ENCODE data around the gene CPO.

The CPO gene

DNA sequence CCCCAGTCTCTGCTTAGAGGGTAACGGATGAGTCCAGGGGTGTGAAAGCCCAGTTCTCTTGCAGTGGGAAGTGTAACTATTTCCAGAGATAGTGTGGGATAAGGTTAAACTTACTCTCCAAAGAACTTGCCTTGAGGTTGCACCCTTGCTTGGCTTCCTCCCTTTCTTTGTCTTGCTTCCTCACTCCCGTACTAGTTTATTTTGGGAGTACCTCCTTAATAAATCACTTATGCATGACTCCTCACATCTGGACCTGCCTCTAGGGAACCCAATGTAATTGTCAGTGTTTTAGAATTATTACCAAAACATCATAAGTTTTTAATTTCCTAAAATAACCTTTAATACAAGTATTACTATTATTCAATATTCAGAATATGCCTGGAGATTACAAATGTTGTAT lies 35.2 kb downstream of the CPO start:
- Histone ChIP-seq H3K9me3 (ENCODE audit: control insufficient read depth, insufficient read depth, low read depth, low read length) (0 out of 2 replicates have a peak, but pooled peaks cover 3% of the 10 kb centered on the region), H3K27me3 (ENCODE audit: control insufficient read depth, insufficient read depth, low read length) (no peaks in the 10 kb centered on the region), H3K27ac (ENCODE audit: low read depth, low read length) (no peak overlapping the region), H3K4me3 (ENCODE audit: low read depth, low read length) (no peak overlapping the region), H3K4me1 (ENCODE audit: control insufficient read depth, insufficient read depth, low read length) (peaks cover 12% of the 10 kb centered on the region), H3K36me3 (ENCODE audit: control insufficient read depth, insufficient read depth, low read length) (no peaks in the 10 kb centered on the region), H3K9ac (ENCODE audit: low read length) (no peak overlapping the region)

GRCh38 chr2:206978746-206979145 lies 39.4 kb downstream of the CPO start:
- Histone ChIP-seq H3K4me1 (ENCODE audit: control insufficient read depth, insufficient read depth, low read length) (peaks cover 20% of the 10 kb centered on the region), H3K9me3 (ENCODE audit: control insufficient read depth, insufficient read depth, low read depth, low read length) (0 out of 2 replicates have a peak, but pooled peaks cover 3% of the 10 kb centered on the region), H3K27ac (ENCODE audit: low read depth, low read length) (no peak overlapping the region), H3K9ac (ENCODE audit: low read length) (no peak overlapping the region), H3K36me3 (ENCODE audit: control insufficient read depth, insufficient read depth, low read length) (no peaks in the 10 kb centered on the region), H3K27me3 (ENCODE audit: control insufficient read depth, insufficient read depth, low read length) (no peaks in the 10 kb centered on the region), H3K4me3 (ENCODE audit: low read depth, low read length) (no peak overlapping the region)

GRCh38 chr2:206979365-206979764 lies 40.0 kb downstream of the CPO start:
- Histone ChIP-seq H3K9me3 (ENCODE audit: control insufficient read depth, insufficient read depth, low read depth, low read length) (0 out of 2 replicates have a peak, but pooled peaks cover 3% of the 10 kb centered on the region), H3K36me3 (ENCODE audit: control insufficient read depth, insufficient read depth, low read length) (no peaks in the 10 kb centered on the region), H3K9ac (ENCODE audit: low read length) (no peak overlapping the region), H3K4me3 (ENCODE audit: low read depth, low read length) (no peak overlapping the region), H3K4me1 (ENCODE audit: control insufficient read depth, insufficient read depth, low read length) (peaks cover 26% of the 10 kb centered on the region), H3K27me3 (ENCODE audit: control insufficient read depth, insufficient read depth, low read length) (no peaks in the 10 kb centered on the region), H3K27ac (ENCODE audit: low read depth, low read length) (no peak overlapping the region)

GRCh38 chr2:206979922-206980321 lies 40.6 kb downstream of the CPO start:
- no peak overlapping the region for H3K27ac ChIP-seq (ENCODE audit: low read depth, low read length)
- no peak overlapping the region for H3K4me3 ChIP-seq (ENCODE audit: low read depth, low read length)
- H3K27me3 ChIP-seq (ENCODE audit: control insufficient read depth, insufficient read depth, low read length): no peaks in the 10 kb centered on the region
- H3K4me1 ChIP-seq (ENCODE audit: control insufficient read depth, insufficient read depth, low read length): peaks cover 31% of the 10 kb centered on the region
- no peak overlapping the region for H3K9ac ChIP-seq (ENCODE audit: low read length)
- no peaks in the 10 kb centered on the region for H3K36me3 ChIP-seq (ENCODE audit: control insufficient read depth, insufficient read depth, low read length)
- 0 out of 2 replicates have a peak, but pooled peaks cover 3% of the 10 kb centered on the region for H3K9me3 ChIP-seq (ENCODE audit: control insufficient read depth, insufficient read depth, low read depth, low read length)

DNA sequence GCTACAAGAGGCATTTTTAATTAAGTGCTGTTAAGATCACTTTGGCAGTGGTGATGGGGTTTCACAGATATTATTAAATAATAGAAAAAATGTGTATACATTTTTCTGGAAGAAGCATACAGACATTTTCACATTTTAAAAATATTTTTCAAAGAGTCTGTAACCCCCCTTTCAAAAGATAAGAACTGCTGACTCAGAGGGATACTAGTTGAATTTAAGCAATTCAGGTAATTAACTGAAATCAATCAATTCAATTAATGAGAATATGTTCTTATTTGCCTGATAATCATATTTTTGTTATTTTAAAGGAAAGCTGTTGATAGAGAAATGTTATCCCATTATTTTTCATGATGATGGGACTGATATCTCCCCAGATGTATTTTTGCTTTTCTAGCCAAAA lies 41.1 kb downstream of the CPO start:
- no peaks in the 10 kb centered on the region for H3K36me3 ChIP-seq (ENCODE audit: control insufficient read depth, insufficient read depth, low read length)
- H3K4me3 ChIP-seq (ENCODE audit: low read depth, low read length): no peak overlapping the region
- H3K9ac ChIP-seq (ENCODE audit: low read length): no peak overlapping the region
- no peak overlapping the region for H3K27ac ChIP-seq (ENCODE audit: low read depth, low read length)
- H3K4me1 ChIP-seq (ENCODE audit: control insufficient read depth, insufficient read depth, low read length): peaks cover 31% of the 10 kb centered on the region
- H3K27me3 ChIP-seq (ENCODE audit: control insufficient read depth, insufficient read depth, low read length): no peaks in the 10 kb centered on the region
- 0 out of 2 replicates have a peak, but pooled peaks cover under 1% of the 10 kb centered on the region for H3K9me3 ChIP-seq (ENCODE audit: control insufficient read depth, insufficient read depth, low read depth, low read length)

- Histone ChIP-seq H3K27me3 (ENCODE audit: control insufficient read depth, insufficient read depth, low read length) (no peaks in the 10 kb centered on the region), H3K27ac (ENCODE audit: low read depth, low read length) (no peak overlapping the region), H3K4me3 (ENCODE audit: low read depth, low read length) (no peak overlapping the region), H3K9ac (ENCODE audit: low read length) (no peak overlapping the region), H3K9me3 (ENCODE audit: control insufficient read depth, insufficient read depth, low read depth, low read length) (no peaks in the 10 kb centered on the region), H3K36me3 (ENCODE audit: control insufficient read depth, insufficient read depth, low read length) (no peaks in the 10 kb centered on the region), H3K4me1 (ENCODE audit: control insufficient read depth, insufficient read depth, low read length) (peaks cover 31% of the 10 kb centered on the region)
Measured at GRCh38 chr2:206981086-206981674, 41.9 kb downstream of the CPO start.

DNA sequence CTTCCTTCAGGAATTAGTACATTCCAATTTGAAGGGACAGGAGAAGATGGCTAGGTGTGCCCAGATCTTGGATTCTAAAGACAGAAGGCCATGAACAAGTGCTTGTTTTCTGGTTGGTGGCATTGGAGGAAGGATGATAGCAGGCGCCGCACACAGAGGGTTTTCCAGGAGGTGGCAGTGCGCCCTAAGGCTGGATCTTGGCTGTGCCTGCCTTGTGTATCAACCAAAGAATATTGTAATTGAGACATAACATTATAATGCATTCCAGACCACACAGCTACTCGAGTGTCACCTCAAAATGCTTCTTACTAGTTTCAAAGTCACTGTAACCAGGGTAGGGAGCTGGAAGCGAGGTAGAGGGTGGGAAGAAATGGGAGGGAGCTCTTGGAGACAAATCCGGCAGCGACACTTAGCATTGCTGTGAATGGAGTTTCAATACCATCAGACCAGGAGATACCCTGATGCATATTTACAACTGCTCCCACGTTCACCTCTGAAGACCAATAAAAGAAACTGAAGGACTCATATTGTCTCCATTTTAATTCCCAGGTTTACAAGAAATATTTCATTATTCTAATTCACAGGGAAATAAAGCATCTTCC lies 42.5 kb downstream of the CPO start:
- no peak overlapping the region for H3K27ac ChIP-seq (ENCODE audit: low read depth, low read length)

DNA sequence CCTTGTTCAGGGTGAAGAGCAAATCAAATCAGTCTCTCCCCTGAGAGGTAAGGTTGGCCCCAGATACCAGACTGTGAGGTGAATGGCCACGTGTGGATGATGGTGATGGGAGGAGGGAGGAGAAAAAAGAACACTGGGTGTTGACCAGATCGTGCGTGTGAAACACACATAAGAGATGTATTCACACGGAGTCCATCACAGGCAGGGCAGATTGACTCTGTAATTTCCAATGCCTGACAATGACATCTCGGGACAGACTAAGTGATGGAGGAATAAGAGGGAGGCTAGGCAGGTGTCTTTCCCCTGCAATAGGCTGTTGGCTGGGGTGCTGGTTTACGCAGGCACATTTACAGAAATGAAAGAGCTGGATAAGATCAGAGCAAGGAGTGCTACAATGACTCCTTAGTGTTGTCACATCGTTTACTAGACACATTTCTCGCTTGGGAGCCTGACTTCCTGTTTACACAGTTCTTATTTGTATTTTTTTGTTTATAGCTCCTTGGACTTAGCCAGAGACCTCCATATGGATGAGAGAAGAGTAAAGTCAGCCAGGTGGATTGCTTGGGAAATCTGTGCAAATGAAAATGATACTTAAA lies 43.1 kb downstream of the CPO start:
- Histone ChIP-seq H3K27ac (ENCODE audit: low read depth, low read length) (no peak overlapping the region), H3K9me3 (ENCODE audit: control insufficient read depth, insufficient read depth, low read depth, low read length) (no peaks in the 10 kb centered on the region), H3K9ac (ENCODE audit: low read length) (no peak overlapping the region), H3K4me1 (ENCODE audit: control insufficient read depth, insufficient read depth, low read length) (peaks cover 31% of the 10 kb centered on the region), H3K4me3 (ENCODE audit: low read depth, low read length) (no peak overlapping the region), H3K27me3 (ENCODE audit: control insufficient read depth, insufficient read depth, low read length) (no peaks in the 10 kb centered on the region), H3K36me3 (ENCODE audit: control insufficient read depth, insufficient read depth, low read length) (no peaks in the 10 kb centered on the region)

More for the DNA sequence above, 42.5 kb downstream of the CPO start:
- no peaks in the 10 kb centered on the region for H3K27me3 ChIP-seq (ENCODE audit: control insufficient read depth, insufficient read depth, low read length)
- no peak overlapping the region for H3K9ac ChIP-seq (ENCODE audit: low read length)
- no peak overlapping the region for H3K4me3 ChIP-seq (ENCODE audit: low read depth, low read length)
- H3K9me3 ChIP-seq (ENCODE audit: control insufficient read depth, insufficient read depth, low read depth, low read length): no peaks in the 10 kb centered on the region
- no peaks in the 10 kb centered on the region for H3K36me3 ChIP-seq (ENCODE audit: control insufficient read depth, insufficient read depth, low read length)
- peaks cover 31% of the 10 kb centered on the region for H3K4me1 ChIP-seq (ENCODE audit: control insufficient read depth, insufficient read depth, low read length)

DNA sequence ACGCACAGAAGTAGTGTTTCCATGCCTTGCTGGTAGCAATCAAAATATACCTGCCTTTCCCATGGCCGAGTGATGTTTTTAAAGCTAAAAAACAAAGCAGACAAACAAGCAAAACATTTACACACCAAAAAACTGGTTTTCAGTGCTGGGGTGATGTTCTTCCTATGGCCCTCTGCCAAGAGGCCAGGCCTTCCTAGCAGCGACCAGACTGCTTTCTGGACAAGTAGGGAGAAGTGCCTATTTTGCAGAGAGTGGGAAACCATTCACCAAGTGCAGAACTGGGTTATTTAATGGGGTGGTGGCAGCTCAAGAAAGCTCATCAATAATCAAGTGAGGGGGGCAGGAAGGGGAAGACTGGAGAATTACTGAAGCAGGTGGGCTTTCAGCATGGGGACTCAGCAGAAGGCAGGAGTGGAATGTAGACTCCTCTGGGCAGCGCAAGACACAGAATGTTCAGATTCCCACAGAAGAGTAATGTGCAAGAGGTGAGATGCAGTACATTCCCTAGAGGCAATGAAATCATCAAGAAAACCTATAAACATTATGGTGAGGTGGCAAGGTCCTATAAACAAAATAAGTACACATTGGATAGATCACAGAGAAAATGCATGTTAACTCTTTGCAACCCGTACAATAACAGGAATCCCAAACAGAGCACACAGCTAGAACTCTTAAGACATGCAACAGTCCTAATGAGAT lies 44.0 kb downstream of the CPO start:
- Histone ChIP-seq H3K9me3 (ENCODE audit: control insufficient read depth, insufficient read depth, low read depth, low read length) (no peaks in the 10 kb centered on the region; the same call in 1 of the 2 replicates), H3K4me3 (ENCODE audit: low read depth, low read length) (no peak overlapping the region), H3K4me1 (ENCODE audit: control insufficient read depth, insufficient read depth, low read length) (peaks cover 31% of the 10 kb centered on the region), H3K9ac (ENCODE audit: low read length) (no peak overlapping the region), H3K36me3 (ENCODE audit: control insufficient read depth, insufficient read depth, low read length) (no peaks in the 10 kb centered on the region), H3K27me3 (ENCODE audit: control insufficient read depth, insufficient read depth, low read length) (no peaks in the 10 kb centered on the region), H3K27ac (ENCODE audit: low read depth, low read length) (no peak overlapping the region; the same call in 1 of the 2 replicates)

- H3K4me3 ChIP-seq (ENCODE audit: low read depth, low read length): no peak overlapping the region
Measured at GRCh38 chr2:206984206-206984605, 44.9 kb downstream of the CPO start.

DNA sequence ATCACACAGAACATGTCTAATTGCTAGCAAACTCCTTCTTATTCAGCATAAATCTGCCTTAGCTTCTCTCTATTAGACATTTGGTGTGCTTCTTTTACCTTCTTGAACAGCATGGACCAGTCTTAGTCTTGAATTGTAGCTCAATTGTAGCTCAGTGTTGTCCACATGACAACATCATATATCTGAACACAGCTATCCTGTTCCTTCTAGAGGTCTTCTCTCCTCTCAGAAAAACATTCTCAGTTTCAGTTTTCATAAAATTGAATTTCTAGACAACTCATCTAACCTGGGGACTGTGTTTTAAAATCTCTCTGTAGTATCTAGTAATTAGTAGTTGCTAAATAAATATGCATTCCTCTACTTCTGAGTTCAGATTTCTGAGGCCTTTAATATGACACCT lies 47.6 kb downstream of the CPO start:
- Histone ChIP-seq H3K36me3 (ENCODE audit: control insufficient read depth, insufficient read depth, low read length) (no peaks in the 10 kb centered on the region), H3K9me3 (ENCODE audit: control insufficient read depth, insufficient read depth, low read depth, low read length) (no peaks in the 10 kb centered on the region; the same call in 1 of the 2 replicates), H3K27me3 (ENCODE audit: control insufficient read depth, insufficient read depth, low read length) (no peaks in the 10 kb centered on the region), H3K4me1 (ENCODE audit: control insufficient read depth, insufficient read depth, low read length) (peaks cover 29% of the 10 kb centered on the region), H3K9ac (ENCODE audit: low read length) (no peak overlapping the region), H3K27ac (ENCODE audit: low read depth, low read length) (no peak overlapping the region), H3K4me3 (ENCODE audit: low read depth, low read length) (no peak overlapping the region)

More at GRCh38 chr2:206984206-206984605, 44.9 kb downstream of the CPO start:
- Histone ChIP-seq H3K27me3 (ENCODE audit: control insufficient read depth, insufficient read depth, low read length) (no peaks in the 10 kb centered on the region), H3K4me1 (ENCODE audit: control insufficient read depth, insufficient read depth, low read length) (peaks cover 31% of the 10 kb centered on the region), H3K36me3 (ENCODE audit: control insufficient read depth, insufficient read depth, low read length) (no peaks in the 10 kb centered on the region), H3K9me3 (ENCODE audit: control insufficient read depth, insufficient read depth, low read depth, low read length) (no peaks in the 10 kb centered on the region; the same call in 1 of the 2 replicates), H3K9ac (ENCODE audit: low read length) (no peak overlapping the region), H3K27ac (ENCODE audit: low read depth, low read length) (no peak overlapping the region)
